Midbrain (tissue), 1 donor: ENCODE measurements around the gene MYOCD.
"Not testable (repeated sequence)": the region's sequence is repeated elsewhere in the genome, so short reads cannot be mapped to it uniquely, and the experiment has no call there.

Source experiments
- DNase-seq: peaks from one replicate; lab custom pipeline; 2025; lab: John Stamatoyannopoulos, UW

MYOCD gene

GRCh38 chr17:12665263-12666210 is at the start of gene MYOCD:
Gene MYOCD (plus strand): TSS chr17:12665890. CDS start chr17:12666189, 299 bp downstream.
- no peak for DNase-seq

GRCh38 chr17:12616161-12616560 is 49.5 kb upstream of the MYOCD start:
- DNase-seq, result no peak

GRCh38 chr17:12618557-12618956 is 47.1 kb upstream of the MYOCD start:
- DNase-seq, result no peak

- no peak for DNase-seq
Measured at GRCh38 chr17:12619459-12620199, 46.1 kb upstream of the MYOCD start.

- DNase-seq, result no peak
Measured at GRCh38 chr17:12620200-12620720, 45.4 kb upstream of the MYOCD start.

- no peak for DNase-seq
Measured at GRCh38 chr17:12622726-12623125, 43.0 kb upstream of the MYOCD start.

GRCh38 chr17:12623220-12623848 is 42.4 kb upstream of the MYOCD start:
- DNase-seq, result no peak

GRCh38 chr17:12624211-12624610 is 41.5 kb upstream of the MYOCD start:
- DNase-seq, result no peak

GRCh38 chr17:12625092-12625491 is 40.6 kb upstream of the MYOCD start:
- DNase-seq, result no peak

- DNase-seq, result no peak
Measured at GRCh38 chr17:12627177-12627629, 38.5 kb upstream of the MYOCD start.

- DNase-seq, result no peak
Measured at GRCh38 chr17:12627781-12628451, 37.8 kb upstream of the MYOCD start.

GRCh38 chr17:12631076-12631475 is 34.6 kb upstream of the MYOCD start:
- no peak for DNase-seq

- DNase-seq, result no peak
Measured at GRCh38 chr17:12632785-12633184, 32.9 kb upstream of the MYOCD start.

- no peak for DNase-seq
Measured at GRCh38 chr17:12634789-12635414, 30.8 kb upstream of the MYOCD start.

- DNase-seq, result not testable (repeated sequence)
Measured at GRCh38 chr17:12635996-12636395, 29.7 kb upstream of the MYOCD start.

- no peak for DNase-seq
Measured at GRCh38 chr17:12637015-12637414, 28.7 kb upstream of the MYOCD start.

- DNase-seq, result no peak
Measured at GRCh38 chr17:12637745-12638651, 27.7 kb upstream of the MYOCD start.

- no peak for DNase-seq
Measured at GRCh38 chr17:12640364-12640763, 25.3 kb upstream of the MYOCD start.

GRCh38 chr17:12641084-12641483 is 24.6 kb upstream of the MYOCD start:
- DNase-seq, result no peak

GRCh38 chr17:12642034-12642433 is 23.7 kb upstream of the MYOCD start:
- DNase-seq, result no peak
